MM.1S (cell line): ENCODE results near the gene SNRNP70.

Experiments
- EZH2 ChIP-seq: fragments of 300-600 bp; sonication (generic); optimal IDR thresholded peaks from 2 replicates; pipeline ENCODE3; 2017; ENCODE audit warnings: low read depth, mild to moderate bottlenecking, antibody characterized with exemption, low read length, mixed read lengths
- EZH2phosphoT487 ChIP-seq: fragments of 300-600 bp; sonication (generic); IDR thresholded peaks from 2 replicates; pipeline ENCODE4 v1.6.1; 2018; ENCODE audit warnings: antibody characterized with exemption, low read length
- TF ChIP-seq, protein P1 (sequence below): fragments of 300-600 bp; sonication (generic); IDR thresholded peaks from 2 replicates; pipeline ENCODE4 v1.5.1; 2016; ENCODE audit warnings: antibody characterized with exemption, low read length, mixed read lengths

DNA sequence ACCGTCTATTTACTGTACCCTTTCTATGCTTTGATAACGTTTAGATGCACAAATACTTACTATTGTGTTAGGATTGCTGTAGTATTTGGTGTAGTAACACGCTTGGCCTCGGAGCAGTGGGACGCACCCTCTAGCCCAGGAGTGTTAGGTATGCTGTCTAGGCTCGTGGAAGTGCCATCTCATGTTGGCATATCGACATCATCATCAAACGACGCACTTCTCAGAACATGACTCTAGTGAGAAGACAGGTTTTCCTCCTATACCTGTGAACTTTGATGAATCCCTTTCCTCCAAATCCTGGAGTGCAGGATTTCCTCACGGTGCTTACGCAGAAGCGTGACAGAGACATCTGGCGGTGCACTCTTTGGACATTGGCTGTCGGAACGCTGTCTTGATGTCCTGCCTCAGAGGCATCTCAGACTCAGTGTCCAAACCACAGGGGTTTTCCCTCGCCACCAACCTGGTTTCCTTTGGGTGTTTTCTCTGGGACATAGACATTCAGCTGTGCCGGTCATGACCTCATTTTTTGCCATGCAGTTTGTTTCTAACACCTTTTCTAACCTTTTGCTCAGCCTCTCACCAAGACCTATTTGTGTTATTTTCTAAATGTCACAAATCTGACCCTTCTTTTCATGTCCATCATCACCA, 6.3 kb downstream of the SNRNP70 start:
- TF ChIP-seq, protein P1, sequence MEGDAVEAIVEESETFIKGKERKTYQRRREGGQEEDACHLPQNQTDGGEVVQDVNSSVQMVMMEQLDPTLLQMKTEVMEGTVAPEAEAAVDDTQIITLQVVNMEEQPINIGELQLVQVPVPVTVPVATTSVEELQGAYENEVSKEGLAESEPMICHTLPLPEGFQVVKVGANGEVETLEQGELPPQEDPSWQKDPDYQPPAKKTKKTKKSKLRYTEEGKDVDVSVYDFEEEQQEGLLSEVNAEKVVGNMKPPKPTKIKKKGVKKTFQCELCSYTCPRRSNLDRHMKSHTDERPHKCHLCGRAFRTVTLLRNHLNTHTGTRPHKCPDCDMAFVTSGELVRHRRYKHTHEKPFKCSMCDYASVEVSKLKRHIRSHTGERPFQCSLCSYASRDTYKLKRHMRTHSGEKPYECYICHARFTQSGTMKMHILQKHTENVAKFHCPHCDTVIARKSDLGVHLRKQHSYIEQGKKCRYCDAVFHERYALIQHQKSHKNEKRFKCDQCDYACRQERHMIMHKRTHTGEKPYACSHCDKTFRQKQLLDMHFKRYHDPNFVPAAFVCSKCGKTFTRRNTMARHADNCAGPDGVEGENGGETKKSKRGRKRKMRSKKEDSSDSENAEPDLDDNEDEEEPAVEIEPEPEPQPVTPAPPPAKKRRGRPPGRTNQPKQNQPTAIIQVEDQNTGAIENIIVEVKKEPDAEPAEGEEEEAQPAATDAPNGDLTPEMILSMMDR, result no peak
- TF ChIP-seq EZH2phosphoT487, result no peak
- no peak for TF ChIP-seq EZH2
